GM19438 (cell line): ENCODE measurements around the gene GIN1.
"Not testable (repeated sequence)": the region's sequence is repeated elsewhere in the genome, so short reads cannot be mapped to it uniquely, and the experiment has no call there.

Experiments
- ATAC-seq: cut with Tn5 transposase; IDR thresholded peaks from one replicate; pipeline ENCODE4 v1.9.1; 2021; ENCODE audit warnings: low read depth; ENCODE audit not compliant: unreplicated experiment

Gene GIN1

DNA sequence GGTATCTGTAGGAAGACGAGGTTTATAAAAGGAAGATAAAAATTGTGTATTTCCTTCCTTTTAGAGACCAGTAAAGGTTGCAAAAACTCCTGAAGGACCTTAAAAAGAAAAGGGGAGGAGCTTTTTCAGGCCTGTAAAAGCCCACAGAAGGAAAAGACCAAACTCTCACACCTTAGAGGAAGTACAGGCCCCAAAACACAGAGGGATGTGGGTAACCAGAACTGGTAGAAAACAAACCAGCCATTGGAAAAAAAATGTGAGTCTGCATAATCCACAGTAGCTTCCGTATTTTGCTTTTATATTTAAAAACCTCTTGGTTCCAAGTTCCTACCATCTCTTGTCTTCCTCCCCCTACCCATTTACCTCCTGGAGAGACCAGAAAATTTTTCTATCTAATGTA, 8.5 kb downstream of the GIN1 start:
- no peak for ATAC-seq

DNA sequence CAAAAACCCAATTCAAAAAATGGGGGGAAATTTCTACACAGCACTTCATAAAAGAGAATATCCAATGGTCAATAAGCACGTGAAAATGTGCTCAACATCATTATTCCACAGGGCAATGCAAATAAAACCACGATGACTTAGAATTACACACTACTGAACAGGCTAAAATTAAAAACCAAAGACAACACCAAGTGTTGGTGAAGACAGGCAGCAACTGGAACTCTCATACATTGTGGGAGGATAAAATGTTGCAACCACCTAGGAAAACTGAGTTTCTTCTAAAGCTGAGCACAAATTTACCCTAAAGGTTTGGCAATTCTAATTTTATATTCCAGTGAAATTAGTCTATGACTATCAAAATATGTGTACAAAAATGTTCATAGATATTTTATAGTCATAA, 9.5 kb downstream of the GIN1 start:
- no peak for ATAC-seq

DNA sequence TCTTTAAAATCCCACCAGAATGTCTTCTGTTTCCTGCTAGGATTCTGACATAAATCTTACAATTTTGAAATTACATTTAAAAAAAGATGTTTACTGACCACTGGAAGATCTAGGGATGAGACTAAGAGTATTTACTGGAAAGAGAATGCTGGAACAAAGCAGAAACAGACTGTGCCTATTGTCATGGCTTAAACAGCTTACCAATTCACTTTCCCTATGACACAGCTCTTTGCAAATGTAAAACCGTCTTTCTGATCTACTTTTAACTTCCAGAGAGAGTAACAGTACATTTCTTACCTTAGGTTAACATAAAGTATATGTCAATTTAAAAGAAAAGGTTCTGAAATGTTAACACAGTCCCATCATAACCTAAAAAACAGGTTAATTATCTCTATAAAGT, 10.7 kb downstream of the GIN1 start:
- ATAC-seq: no peak

DNA sequence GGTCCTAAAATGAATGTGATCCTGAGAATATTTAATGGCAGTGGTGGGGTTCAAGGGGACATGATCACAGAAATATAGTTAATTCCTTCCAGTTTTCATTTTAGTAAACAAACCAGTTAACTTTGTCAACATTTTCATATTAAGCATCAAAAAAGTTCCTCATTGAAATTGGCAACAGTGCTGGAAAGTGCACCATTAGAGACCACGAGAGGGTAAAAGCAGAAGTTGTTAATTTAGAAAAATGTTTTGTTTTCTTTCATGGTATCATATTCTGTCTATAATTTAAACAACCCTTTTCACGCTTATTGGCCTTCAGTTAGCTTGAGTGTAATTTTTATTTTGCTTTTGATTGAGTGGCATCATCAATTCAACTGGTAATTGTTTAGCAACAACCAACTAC, 11.9 kb downstream of the GIN1 start:
- no peak for ATAC-seq

DNA sequence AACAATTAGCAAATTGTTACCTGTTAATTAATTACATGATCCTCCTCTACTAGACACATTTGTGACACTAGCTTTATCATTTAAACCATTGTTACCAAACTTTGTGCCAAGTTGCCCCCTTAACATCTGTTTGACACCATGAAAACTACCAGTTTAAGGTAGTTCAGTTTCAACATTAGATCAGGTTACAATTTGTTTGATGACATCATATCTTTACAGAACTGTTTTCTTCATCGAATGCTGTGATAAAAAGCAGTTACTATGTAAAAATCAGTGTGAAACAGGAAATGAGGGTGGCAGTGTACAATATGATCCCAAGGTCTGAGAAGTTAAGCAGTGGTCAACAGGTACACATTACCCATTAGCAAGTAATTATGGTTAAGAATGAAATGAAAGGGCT, 17.7 kb downstream of the GIN1 start:
- ATAC-seq: no peak

DNA sequence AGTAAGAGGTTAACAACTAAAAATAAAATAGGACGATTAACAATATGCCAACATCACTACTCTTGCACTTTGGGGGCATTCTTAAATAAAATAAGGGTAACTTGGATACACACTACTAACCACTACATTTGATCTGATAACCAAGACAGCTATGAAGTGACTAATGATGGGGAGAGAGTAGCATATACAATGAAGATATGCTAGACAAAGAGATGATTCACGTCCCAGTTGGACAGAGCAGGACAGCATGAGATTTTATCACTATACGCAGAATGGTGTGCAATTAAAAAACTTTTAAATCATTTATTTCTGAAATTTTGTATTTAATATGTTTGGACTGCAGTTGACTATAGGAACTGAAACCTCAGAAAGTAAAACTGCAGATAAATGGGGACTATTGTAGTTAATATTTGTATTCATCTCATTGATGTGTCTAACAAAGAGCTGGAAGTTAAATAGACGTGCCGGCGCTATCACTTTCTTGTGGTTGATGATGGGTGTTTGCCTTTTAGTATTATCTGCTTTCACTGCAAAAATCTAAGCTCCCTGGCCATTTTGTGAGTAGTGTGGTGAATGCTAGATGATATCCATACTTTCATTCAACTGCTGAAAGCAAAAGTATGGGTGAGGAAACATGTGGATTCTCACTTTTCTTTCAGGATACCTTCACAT, 18.7 kb downstream of the GIN1 start:
- no peak for ATAC-seq

DNA sequence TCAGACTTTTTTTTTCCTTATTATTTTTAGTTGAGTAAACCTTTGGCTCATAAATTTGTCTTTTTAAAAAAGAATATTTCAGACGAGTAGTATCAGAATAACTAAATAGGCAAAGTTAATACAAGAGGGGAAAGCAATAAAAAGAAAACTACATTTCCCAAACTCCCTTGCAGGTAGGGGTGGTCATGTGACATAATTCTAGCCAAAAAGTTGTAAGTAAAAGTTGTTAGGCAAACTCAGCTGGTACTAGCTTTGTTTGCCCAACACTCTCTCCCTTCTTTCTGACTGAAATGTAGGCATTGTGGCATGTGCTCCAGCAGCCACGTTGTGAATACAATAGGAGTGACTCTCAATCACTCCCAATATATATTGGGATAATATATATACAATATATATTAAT, 20.9 kb downstream of the GIN1 start:
- ATAC-seq: no peak

DNA sequence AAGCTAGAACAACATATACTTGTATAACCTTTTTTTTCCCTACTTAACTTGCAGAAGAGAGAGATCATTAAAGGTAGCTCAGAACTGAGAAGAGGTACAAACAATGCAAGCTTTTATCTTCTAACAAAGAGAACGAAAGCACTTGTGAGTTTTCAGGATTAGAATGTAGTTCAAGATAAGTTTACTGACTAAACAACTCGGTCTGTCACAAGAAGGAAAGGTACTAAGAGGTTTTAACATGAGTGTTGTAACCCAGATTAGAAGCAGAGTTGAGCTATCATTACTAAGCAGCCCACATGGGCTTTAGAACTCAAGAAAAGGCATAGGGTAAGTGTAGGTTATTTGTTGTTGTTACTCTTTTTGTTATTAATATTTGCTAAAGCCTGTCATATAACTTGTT, 25.2 kb downstream of the GIN1 start:
- no peak for ATAC-seq

DNA sequence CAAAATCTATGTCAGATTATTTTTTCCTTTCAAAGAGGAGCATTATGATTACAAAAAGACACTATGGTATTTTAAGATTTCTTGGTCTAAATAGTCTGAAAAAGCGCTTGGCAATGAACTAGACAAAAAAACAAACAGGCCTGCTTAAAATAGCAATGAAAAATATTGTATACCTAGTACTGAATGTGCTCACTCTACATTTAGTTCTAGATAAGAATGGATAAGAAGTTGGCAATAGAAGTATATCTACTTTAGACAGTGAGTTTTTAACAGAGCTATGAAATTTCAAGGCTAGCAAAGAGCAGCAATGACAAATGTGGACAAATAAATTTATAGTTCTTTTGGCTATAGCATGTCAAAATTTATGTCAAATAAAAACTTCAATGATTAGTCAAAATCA, 26.2 kb downstream of the GIN1 start:
- ATAC-seq: no peak

DNA sequence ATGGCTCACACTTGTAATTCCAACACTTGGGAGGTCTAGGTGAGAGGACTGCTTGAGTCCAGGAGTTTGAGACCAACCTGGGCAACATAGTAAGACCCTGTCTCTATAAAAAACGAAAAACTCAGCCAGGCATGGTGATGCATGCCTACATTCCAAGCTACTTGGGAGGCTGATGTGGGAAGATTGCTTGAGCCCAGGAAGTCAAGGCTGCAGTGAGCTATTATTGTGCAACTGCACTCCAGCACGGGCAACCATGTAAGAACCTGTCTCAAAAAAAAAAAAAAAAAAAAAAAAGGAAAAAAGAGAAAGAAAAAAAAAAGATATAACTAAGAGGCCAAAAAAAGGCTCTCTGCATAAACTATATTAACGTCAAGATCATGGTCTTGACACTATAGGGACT, 27.3 kb downstream of the GIN1 start:
- no peak for ATAC-seq

DNA sequence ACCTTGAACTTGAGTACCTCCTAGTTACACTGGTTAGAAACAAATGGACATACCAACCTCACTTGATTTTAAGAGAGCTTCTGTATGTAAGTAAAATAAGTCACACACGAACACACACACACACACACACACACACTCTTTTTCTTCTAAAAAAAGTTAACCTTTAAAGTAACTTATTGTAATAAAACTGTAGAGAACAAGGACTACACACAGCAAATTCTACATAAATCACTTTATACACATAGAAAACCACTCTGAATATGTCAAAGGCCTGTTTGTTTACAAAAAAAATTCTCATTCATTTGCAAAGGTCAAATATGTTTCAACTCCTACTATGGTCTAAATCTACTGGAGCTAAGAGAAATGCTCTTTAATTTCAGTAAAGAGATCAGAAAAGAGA, 29.1 kb downstream of the GIN1 start:
- ATAC-seq: no peak

DNA sequence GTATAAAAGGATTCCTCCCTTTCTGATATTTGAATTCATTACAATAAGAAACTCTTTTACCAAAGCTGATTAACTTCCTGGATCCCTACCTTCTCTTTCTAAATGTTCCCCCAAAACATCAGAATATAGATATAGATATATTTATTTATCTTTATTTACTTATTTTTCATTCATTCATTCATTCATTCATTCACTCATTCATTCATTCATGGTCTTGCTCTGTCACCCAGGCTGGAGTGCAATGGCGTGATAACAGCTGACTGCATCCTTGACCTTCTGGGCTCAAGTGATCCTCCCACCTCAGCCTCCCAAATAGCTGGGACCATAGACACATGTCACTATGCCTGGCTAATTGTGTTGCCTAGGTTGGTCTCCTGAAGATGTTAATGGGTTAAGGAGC, 30.7 kb downstream of the GIN1 start:
- ATAC-seq: no peak

DNA sequence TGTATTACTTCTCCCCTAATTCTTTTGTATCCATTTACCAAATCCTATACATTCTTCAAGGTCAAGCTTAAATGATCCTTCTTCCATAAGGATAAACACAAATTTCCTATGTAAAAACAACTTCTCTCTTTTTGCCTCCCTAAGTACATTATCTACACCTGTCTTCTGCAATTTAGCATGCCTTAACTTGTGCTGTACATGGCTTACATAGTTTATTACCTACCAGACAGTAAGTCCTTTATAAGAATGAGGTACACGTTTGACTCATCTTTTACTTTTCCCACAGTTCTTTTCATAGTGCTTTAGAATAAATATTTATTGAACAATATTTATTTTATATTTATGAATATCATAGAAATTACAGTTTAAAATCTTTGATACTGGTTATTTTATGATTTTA, 33.4 kb downstream of the GIN1 start:
- no peak for ATAC-seq

DNA sequence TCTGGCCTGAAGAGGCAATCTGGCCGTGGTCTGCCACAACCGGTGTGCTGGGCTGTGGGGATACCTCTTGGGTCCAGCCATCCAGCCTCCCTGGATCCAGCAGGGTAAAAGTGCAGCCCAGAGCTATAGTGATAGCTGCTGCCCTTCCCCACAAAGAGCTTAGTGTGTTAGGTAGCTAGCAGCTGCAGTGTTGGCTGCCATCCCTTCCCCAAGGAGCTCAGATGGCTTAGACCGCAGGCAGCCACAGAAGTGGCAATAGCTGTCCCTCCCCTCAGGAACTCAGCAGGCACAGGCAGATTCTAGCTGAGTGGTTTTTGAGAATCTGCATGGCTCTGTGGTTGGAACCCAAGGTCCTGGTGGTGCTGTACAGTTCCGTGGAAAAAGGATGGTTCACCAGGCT, 40.1 kb downstream of the GIN1 start:
- ATAC-seq: no peak

DNA sequence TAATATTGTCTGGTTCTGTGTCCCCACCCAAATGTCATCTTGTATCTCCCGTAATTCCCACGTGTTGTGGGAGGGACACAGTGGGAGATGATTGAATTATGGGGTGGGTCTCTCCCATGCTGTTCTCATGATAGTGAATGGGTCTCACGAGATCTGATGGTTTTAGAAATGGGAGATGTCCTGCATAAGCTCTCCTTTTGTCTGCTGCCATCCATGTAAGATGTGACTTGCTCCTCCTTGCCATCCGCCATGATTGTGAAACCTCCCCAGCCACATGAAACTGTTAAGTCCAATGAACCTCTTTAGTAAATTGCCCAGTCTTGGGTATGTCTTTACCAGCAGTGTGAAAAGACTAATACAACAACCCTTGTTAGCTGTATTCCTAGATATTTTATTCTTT, 44.5 kb downstream of the GIN1 start:
- no peak for ATAC-seq

DNA sequence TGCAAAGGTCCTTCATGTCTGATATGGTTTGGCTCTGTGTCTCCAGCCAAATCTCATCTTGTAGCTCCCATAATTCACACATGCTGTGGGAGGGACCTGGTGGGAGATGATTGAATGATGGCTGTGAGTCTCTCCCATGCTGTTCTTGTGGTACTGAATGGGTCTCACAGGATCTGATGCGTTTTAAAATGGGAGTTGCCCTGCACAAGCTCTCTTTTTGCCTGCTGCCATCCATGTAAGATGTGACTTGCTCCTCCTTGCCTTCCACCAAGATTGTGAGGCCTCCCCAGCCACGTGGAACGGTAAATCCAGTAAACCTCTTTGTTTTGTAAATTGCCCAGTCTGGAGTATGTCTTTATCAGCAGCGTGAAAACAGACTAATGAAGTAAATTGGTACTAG, 46.4 kb downstream of the GIN1 start:
- ATAC-seq: not testable (repeated sequence)

DNA sequence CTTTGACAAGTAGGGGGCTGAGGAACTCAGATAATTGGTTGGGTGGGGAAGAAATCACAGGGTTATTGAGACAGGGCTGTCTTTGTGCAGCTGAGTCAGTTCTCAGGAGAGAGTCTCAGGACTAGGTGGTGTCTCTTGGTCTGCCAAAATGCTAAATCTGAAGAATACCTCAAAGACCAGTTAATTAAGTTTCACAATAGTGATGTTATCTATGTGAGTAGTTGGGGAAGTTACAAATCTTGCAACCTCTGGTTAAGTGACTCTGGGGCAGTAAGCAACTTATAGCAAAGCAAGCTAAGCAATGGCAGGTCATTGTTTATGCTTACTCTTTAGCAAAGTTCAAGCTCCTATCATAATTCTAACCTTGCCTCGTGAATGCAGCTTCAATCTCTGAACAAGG, 53.6 kb downstream of the GIN1 start:
- ATAC-seq: no peak

DNA sequence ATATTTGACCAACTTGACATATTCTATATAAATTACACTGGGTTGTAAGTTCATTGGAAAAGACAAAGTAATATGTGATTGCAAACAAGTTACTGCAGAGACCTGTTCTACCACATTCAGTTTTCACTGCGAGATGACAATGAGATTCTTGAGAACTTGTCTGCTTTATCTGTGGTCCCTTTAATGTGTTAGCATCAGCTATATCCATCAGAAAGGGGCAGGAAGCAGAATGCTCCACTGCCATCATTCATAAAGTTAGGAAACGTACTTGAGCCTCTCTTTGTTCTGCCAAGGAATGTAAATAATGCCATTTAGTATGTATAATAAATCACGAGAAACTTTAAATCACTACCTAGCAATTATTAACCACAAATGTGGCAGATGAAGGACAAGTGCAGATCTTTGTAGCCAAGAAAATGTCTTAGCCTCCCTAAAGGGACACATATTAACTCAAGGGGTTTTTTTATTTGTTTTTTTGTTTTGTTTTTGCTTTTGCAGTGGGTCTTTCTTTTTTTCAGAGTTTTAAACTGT, 59.4 kb downstream of the GIN1 start:
- ATAC-seq: no peak

DNA sequence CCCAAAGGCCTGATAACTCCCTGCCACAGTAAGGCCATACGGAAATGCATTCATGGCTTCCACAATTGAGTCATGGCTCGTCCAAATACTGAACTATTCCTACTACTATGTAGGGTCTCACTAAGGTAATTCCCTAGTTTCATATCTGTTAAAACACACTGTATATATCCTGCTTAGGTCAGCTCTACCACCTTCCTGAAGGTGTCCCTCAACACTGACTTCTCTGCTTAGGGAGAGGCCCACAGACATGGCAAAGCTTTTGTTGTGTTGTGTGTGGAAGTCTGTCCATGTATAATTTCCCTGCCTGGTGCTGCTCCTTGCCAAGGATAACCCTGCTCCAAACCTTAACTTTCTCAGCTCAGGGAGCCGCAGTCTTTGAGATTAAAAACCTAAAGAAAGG, 60.4 kb downstream of the GIN1 start:
- ATAC-seq: no peak

DNA sequence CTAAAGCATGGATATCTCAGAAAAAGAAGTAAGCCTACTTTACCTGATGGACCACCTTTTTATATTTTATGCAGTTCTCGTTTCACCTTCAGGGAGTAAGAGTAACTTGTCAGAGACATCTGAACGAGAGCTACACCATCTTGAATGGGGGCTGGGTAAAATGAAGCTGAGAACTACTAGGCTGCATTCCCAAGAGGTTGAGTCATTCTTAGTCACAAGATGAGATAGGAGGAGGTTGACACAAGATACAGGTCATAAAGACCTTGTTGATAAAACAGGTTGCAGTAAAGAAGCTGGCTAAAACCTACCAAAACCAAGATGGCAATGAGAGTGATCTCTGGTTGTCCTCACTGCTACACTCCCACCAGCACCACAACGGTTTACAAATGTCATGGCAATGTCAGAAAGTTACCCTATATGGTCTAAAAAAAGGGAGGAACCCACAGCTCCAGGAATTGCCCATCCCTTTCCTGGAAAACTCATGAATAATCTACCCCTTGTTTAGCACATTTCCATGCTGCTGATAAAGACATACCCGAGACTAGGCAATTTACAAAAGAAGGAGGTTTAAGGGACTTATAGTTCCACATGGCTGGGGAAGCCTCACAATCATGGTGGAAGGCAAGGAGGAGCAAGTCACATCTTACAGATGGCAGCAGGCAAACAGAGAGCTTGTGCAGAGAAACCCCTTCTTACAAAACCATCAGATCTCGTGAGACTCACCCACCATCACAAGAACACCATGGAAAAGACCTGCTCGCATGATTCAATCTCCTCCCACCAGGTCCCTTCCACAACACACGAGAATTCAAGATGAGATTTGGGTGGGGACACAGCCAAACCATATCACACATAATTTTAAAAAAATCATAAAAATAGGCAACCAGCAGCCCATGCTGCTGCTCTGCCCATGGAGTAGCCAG, 62.5 kb downstream of the GIN1 start:
- no peak for ATAC-seq

DNA sequence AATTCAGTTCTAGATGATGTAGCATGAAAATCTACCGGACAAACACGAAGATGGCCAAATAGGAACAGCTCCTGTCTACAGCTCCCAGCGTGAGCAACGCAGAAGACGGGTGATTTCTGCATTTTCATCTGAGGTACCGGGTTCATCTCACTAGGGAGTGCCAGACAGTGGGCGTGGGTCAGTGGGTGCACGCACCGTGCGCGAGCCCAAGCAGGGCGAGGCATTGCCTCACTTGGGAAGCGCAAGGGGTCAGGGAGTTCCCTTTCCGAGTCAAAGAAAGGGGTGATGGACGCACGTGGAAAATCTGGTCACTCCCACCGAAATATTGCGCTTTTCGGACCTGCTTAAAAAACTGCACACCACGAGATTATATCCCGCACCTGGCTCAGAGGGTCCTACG, 73.2 kb downstream of the GIN1 start:
- not testable (repeated sequence) for ATAC-seq
